Suppressor macrophage treated with lipopolysaccharide for 4 hours (primary cell): ENCODE data around the gene PKDCC.

Source experiments
- DNase-seq: peaks from one replicate; pipeline ENCODE4 v3.0.0-alpha.2; 2020

PKDCC gene

GRCh38 chr2:42092084-42092996 is 44.5 kb downstream of the PKDCC start:
- peak; percentile 63 for DNase-seq

DNA sequence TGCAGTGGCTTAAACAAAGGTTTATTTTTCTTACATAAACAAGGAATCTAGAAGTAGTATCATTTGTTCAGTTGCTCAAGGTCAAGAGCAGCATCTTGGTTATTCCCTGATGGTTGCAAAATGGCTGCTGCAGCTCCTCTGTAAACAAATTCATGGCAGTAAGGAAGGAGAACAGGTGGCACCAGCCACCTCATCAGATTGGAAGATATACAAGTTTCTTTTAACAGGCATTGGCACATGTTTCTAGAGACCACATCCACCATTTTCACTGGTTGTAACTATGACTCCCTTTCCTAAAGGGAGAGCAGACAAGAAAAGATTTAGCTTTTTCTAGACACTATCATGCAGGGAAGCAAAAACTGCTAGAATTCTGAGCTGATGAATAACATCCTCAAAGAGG is 46.3 kb downstream of the PKDCC start:
- no peak for DNase-seq

GRCh38 chr2:42095923-42096408 is 48.1 kb downstream of the PKDCC start:
- peak; percentile 90 for DNase-seq

GRCh38 chr2:42096869-42097591 is 49.2 kb downstream of the PKDCC start:
- DNase-seq, result no peak

DNA sequence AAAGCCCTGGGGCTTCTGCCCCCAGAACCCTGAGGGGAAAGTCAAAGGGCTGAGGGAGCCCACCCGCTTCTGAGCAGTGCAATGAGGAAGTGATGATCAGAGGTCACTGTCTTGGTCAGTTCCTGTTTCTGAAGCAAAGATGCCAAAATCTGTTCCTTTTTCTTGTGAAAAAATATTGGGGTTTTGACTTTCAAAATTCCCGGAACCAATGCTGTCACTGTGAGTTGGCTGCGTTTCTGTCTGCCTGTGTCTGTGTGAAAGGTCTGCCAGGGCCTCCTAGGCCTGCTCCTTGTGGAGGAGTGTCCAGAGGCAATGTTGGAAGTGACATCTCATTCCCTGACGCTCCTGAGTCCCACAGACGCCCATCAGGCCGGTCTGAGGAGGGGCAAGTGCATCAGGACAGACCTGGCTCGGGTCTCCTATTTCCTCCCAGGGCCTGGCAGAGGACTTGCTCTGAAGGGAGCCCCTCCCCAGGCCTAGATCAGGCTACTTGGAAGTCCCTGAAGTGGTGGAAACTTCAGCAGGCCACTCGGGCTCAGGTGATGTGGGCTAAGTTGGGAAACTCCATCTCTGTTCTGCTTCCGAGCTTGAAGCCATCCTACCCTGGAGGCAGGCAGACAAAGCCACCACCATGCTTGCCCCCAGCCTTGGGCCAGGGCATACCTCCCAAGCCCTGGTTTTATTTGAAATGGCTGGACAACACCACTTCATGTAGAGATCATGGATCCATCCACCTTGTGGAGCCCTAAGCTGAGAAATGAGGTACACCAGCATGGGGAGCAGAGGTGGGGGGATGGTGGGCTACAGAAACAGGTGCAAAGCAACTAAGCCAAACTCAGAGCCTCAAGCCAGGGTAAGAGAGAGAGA is 51.0 kb downstream of the PKDCC start:
- peak; percentile 95 for DNase-seq

DNA sequence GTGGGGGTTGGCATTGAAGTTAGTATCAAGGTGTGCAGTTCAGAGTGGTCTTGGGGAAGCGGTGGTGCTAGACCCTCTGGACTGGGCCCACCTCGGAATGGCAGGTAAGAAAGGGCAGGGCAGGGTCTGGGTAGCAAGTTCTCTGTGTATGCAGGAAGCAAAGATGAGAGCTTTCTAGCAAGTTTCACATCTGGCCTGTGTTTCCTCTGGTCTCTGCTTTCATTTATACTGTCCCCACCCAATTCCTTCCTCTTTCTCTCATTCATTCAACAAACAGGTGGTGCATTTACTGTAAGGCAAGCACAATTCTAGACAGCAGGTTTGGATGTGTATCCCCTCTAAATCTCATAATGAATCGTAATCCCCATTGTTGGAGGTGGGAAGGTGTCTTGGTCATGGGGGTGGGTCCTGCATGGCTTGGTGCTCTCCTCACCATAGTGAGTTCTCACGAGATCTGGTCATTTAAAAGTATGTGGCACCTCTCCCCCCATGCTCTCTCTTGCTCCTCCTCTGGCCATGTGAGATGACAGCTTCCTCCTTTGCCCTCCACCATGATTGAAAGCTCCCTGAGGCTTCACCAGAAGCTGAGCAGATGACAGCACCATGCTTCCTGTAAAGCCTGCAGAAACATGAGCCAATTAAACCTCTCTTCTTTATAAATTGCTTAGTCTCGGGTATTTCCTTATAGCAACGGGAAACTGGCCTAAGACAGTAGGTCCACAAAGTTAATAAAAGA is 51.8 kb downstream of the PKDCC start:
- peak; percentile 56 for DNase-seq

DNA sequence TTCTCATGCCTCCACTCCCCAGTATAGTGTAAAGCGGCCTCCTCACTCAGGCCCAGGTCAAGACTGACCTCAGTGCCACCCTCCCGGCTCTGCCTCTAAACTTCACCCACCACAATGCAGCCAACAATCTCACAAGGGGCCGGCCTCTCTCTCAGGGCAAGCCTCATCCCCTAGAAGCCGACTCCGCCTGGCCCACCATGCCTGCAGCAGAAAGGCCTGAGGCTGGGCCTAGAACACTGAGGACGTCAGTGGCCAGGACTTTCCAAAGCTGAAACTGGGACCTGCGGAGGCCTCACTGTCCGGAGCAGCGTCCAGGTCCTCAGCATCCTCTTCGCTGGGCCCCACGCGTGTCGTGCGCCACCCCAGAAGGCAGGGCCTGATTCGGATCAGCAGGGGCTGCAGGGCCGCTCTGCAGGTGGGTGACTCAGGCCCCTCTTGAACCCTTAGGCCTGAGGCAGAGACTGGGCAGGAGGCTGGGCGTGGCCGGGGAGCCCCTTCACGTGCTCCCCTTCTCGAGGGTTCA is 52.9 kb downstream of the PKDCC start:
- no peak for DNase-seq

DNA sequence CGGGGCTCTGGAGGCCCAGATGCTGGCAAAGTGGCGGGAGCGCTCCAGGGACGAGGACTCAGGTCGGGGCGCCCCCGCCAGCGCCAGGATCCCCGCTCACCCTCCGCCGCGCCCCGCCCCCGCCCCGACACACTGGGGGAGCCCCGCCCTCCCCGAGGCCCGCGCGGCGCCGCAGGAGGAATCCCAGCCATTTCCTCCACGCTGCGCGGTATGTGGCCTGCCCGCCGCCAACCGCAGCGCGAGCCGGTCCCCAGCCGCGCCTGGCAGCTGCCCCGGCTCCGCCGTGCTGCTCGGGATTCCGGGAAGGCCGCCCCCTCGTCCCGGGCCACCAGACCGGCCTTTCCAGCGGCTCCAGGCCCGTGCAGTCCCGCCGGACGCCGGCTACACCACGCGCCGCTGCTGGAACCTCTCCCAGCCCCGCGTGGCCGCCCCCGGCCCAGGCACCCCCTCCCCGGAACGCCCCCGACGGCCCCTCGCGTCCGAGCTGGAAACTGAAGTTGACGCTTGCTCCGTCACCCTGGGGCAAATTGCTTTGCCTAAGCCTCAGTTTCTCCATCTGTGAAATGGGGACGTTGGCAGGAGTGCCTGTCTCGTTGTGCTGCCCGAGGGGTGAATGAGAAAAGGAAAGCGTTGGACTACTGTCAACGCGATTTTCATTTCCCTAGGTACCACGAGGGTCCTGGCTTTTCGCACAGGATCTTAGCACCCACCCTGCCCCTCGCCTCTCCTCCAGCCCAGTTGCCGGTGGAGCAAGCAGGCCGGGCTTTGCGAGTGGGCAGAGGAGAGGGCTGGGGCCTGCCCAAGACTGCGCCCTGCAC is 53.6 kb downstream of the PKDCC start:
- peak; percentile 38 for DNase-seq

DNA sequence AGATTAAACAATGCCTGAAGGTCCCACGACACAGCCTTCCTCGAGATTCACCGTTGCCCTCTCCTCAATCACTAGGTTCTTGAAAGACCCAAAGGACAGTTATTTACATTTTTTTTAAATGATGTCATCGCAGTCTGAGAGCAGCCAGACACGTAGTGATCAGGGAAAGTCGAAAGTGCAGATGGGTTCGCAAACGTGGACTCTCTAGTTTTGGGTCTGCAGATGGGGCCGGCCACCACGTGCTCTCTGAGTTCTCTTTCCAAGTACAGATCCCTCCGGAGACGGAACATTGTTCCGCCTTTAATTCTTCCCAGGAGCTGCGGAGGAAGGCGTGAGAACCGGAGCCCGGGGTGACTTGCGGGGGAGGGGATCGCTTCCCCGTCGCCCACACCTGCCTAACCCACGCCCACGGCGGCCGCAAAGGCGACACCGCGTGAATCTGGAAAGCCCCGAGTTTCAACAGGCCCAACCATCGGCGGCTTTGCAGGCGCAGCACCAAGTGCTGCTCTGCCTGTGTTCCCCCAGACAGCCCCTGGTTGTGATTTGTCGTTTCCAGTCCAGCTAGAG is 54.3 kb downstream of the PKDCC start:
- peak; percentile 94 for DNase-seq

DNA sequence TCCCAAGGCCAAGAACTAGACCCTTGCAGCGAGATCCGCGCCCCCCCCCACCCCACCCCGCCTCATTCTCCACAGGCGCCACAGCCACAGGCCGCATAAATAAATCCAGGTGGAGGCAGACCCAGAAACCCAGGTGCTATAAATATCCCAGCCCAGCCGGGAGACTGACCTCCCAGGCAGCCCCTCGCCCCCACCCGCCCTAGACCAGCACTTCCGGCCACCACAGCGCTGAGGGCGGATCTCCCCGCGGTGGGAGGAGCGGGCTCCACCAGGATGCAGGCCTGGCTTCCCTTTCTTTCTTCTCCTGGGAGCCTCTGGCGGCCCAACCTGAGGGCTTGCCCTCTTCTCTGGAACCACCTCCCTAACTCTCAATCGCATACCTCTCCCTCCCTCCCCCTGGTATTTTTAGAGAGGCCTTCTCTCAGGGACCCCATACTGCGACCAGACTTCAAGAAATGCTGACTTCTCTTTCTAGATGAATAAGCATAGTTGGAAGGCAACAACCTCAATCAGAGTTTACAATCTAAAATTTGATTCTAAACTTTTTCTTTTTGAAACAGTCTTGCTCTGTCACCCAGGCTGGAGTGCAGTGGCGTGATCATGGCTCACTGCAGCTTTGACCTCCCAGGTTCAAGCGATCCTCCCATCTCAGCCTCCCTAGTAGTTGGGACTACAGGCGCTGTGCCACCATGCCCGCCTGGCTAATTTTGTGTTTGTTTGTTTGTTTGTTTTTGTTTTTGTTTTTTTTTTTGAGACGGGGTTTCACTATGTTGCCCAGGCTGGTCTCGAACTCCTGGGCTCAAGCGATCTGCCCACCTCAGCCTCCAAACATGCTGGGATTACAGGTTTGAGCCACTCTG is 55.0 kb downstream of the PKDCC start:
- DNase-seq, result peak; percentile 47

DNA sequence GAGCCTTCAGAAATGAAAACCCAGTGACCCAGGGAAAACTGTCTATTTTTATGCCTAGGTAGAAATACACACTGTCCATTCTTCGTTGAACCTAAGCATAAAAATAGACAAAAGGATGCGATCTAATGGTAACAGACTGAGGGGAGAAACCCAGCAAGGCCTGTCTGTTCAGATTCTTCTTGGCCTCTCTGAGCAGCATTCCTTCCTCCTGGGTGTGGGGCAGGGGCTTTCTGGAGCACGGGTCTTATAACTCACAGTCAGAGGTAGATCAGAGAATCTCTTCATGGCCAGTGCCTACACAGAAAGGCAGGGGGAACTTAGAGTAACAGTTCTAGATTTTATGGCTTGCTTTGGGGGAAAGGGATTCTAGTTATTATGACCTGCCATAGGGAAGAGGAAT is 56.0 kb downstream of the PKDCC start:
- no peak for DNase-seq

DNA sequence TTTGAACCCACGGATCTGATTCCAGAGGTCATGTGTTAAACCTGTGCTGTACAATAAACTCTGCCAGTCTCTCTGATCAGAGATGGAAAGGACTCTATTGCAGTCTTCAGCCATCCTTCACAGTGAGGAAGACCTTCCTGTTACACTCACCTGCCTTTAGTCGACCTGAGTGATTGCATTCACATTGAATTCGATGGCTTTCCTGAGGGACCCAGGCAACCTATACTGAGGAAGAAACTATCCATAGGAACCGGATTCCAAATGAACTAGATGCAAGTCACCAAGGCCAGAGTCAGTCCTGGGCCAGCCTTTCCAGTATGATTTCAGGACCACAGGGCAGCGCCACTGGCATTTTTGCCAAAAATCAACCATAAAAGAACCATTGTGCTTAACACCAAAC is 56.8 kb downstream of the PKDCC start:
- DNase-seq, result no peak

DNA sequence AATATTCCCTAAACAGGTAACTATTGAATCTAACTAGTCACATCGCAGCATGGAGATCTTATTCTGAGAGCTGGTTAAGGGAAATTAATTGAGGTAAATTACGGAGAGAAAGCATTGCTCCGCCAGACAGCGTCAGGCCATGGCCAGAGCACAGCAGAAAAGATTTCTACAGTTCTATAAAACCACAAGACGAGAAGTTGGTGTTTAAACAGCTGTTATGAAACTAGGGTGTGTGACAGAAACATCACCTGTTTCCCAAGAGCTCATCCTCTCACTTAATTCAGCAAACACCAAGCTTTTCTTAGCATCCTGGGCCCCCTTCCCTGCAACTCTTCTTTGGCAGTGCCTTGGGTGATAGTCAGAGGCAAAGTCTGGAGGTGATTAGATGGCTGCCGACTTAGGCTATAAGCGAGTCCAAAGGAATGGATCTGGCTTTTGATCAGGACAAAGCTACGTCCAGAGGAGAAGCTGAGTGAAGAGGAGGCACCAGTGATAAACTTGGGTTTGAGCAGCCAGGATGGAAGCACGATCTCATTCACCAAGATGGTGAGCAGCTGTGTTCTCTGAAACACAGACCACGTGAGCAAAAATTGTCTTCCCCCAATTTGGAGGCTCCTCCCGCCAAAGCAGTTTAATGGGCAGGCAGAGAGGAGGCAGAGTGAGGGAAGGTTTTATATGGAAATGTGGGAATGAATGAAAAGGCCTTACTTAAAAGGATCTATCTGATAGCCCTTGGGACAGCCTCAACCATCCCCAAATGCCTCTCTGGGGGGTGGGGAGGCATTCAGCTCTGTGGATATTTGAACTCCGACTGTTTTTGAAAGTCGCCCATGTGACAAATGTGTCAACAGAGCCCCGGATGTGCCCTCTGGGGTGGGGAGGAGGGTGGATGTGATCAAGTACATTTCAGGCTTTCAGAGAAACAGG is 57.8 kb downstream of the PKDCC start:
- DNase-seq, result peak; percentile 77

- DNase-seq, result no peak
Measured at GRCh38 chr2:42106257-42106816, 58.5 kb downstream of the PKDCC start.

GRCh38 chr2:42107249-42108042 is 59.6 kb downstream of the PKDCC start:
- DNase-seq, result no peak
